Measurements from ENCODE around the gene FBRSL1. TPM values are rescaled to one million over a fixed set of nuclear protein-coding genes. Genes with fewer than 3 reads are reported as not detected.

Gene FBRSL1
- total RNA-seq, 1 experiment from 2014 or later = 3.2 TPM

GRCh38 chr12:132483612-132484011, 6.3 kb upstream of the FBRSL1 start:
- DNase-seq (ENCODE audit: low read depth) = no peak

GRCh38 chr12:132484183-132484890, 5.6 kb upstream of the FBRSL1 start:
- no peak for DNase-seq (ENCODE audit: low read depth)

- DNase-seq (ENCODE audit: low read depth) = no peak
Measured at GRCh38 chr12:132484891-132485441, 5.0 kb upstream of the FBRSL1 start.

GRCh38 chr12:132485619-132486018, 4.3 kb upstream of the FBRSL1 start:
- DNase-seq (ENCODE audit: low read depth) = no peak

DNA sequence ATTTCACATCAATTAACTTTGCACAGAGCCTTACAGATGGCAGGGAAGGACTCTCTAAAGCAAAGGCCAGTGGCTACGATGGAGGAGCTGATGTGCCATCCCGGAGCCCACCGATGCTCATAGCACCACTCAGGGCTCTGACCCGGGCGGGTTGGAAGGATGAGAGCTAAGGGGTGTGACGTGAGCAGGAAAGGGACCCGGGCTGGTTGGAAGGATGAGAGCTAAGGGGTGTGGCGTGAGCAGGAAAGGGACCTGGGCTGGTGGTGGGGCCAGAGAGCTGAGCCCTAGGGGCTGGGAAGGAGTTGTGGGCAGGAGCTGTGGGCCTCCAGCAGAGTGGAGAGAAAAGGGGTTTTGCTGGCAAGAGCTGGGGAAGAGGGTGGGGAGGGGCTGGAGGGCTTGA, 3.8 kb upstream of the FBRSL1 start:
- DNase-seq (ENCODE audit: low read depth) = no peak

- no peak for DNase-seq (ENCODE audit: low read depth)
Measured at GRCh38 chr12:132486576-132486975, 3.4 kb upstream of the FBRSL1 start.

DNA sequence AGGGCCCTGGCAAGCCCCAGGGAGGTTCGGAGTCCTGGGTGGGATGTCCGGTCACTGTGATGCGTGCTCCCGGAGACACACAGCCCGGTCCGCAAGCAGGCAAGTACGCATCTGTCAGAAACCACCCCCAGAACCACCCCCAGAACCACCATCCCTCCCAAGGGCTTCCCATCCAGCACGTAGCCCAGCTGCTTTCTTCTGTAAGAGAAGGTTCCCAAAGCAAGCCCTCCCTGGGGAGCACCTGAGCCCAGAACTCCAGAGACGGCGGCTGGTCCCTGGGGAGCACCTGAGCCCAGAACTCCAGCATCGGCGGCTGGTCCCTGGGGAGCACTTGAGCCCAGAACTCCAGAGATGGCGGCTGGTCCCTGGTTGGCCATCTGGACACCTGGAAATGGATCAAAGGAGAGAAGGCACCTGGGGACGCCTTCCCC, 2.6 kb upstream of the FBRSL1 start:
- DNase-seq (ENCODE audit: low read depth) = no peak

- DNase-seq (ENCODE audit: low read depth) = no peak
Measured at GRCh38 chr12:132488127-132489077, 1.5 kb upstream of the FBRSL1 start.

DNA sequence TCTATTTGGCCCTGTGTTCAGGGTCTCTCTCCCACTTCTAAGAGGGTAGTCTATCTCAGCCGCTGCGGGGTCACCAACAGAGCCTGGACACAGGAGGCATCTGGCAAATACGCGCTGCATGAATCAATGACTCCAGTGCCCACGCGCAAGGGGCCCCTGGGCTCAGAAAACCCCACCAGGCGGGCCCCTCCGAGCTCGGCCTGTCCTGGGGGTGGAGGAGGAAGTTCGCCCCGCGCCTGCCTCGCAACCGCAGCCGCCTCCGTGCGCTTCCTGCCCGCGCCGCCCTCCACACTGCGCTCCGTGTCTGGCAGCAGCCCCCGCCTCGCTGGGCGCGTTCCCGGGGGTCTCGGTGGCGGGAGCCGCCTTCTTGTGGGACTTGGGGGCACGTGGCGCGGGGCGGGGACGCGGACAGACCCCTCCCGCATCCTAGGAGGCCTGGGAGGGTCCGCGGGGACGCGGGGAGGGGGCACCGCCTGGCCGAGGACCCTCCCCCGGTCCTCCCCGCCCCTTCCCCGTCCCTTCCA, 811 bp upstream of the FBRSL1 start:
- no peak for DNase-seq (ENCODE audit: low read depth)

DNA sequence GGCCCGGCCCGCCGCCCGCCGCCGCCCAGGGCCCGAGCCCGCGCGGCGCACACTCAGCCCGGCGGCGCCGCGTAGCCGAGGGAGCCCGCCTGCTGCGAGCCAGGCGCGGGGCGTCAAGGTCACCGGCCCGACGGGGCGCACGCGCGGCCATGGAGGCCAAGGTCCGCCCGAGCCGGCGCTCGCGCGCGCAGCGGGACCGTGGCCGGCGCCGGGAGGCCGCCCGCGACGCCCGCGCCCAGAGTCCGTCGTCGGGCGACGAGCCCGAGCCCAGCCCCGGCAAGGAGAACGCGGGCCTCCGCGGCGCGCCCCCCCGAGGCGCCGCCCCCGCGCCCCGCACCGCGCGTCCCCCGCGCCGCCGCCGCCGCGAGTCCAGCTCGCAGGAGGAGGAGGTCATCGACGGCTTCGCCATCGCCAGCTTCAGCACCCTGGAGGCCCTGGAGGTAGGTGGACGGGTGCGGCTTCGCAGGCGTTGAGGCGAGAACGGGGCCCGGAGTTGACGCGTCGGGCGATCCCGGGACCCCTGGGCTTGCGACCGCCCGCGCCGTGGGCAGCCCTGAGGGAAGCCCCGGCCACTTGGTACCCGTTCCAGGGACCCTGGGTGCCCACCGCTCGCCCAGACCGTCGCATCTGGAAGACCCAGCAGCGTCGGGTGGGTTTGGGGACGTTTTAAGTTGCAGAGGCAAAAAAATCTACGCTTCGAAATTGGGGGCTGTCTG, 629 bp downstream of the FBRSL1 start:
- no peak for DNase-seq (ENCODE audit: low read depth)

DNA sequence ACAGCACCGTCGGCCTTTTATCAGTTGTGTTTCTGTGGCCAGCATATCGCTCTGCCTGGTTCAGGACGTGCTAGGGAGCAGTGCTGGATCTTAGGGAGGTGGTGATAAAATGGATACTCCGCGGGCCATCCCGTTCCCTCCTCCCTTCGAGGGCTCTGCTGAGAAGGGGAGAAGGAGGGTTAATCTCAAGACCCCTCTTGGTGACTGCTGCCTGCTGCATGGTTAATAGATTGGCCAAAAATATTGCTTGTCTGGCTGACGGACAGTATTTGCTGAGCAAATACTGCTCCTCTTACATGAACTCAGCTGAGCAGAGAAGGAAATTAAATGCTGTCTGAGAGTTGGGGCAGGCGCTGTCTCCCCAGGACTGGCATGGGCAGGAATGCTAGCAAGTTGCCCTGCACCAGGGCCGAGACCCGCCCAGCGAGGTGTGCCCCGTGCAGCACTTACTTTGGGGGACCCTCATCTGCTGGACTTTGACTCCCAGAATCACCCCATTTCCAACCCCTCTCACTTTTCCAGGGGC, 1.2 kb downstream of the FBRSL1 start:
- no peak for DNase-seq (ENCODE audit: low read depth)

GRCh38 chr12:132491761-132492378, 1.9 kb downstream of the FBRSL1 start:
- DNase-seq (ENCODE audit: low read depth) = no peak

GRCh38 chr12:132492522-132492921, 2.6 kb downstream of the FBRSL1 start:
- DNase-seq (ENCODE audit: low read depth) = no peak

DNA sequence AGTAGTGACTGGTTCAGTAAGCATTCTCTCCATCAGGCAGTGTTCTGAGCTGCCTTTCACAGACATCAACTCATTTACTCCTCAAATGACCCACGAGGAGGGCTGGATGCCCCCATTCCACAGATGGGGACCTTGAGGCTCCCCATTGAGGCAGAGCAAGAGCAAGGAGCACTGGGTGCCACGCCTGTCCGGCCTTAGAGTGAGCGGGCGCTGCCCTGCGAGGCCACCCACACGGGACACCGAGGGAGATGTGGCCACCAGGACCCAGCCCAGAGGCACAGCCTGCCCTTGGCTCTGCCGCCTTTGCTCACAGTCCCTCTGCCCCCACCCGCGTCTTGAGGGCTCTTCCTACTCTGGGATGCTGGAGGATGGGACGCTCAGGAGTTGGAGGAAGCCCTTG, 3.0 kb downstream of the FBRSL1 start:
- no peak for DNase-seq (ENCODE audit: low read depth)

GRCh38 chr12:132493482-132494178, 3.7 kb downstream of the FBRSL1 start:
- no peak for DNase-seq (ENCODE audit: low read depth)

- no peak for DNase-seq (ENCODE audit: low read depth)
Measured at GRCh38 chr12:132494294-132495164, 4.6 kb downstream of the FBRSL1 start.

DNA sequence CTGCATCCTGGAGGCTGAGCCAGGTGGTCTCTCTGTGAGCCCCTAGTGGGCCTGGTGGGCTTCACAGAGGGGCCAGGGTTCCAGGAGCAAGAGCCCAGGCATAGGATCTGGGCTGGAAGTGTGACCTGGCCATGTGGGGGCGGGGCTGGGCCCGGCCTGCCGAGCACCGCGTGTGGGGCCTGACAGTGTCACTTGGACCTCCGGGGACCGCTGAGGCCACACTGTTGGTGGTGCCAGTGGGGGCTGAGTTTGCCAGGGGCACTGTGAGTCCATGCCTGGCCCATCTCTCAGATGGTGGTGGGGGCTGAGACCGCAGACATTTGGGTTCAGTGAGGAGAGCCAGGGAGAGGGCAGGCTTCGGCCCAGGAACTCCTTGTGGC, 5.2 kb downstream of the FBRSL1 start:
- no peak for DNase-seq (ENCODE audit: low read depth)

DNA sequence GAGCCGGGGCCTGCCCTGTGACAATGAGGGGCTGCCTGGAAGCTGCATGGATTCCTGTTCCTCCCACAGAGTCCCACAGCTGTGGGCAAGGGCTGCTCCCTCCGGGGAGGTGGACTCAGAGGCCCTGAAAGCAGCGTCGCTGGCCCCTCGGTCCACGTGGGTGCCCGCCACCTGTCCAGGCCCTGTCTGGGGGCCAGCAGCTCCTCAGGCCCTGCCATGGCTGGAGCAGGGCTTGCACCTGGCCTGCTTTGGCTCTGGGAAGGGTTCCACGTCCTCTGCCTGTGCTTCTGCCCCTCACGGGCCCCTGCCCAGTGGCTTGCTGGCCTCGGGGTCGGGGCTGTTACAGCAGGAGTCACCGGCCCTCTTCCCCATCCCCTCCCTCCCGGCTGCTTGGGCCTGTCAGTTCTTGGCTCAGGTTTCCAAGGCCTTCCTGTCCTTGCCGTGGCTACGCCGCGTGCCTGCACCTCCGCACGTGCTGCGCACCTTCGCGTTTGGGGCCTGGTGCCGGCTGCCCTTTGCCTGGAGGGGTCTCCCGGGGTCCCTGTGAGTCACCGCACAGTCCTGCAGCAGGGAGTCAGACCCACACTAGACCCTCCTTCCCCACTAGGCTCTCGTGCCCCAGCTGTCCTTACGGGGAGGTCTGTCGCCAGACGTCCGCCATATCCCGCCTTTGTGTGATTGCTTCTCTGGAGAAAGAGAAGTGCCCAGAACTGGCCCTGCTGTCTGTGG, 5.8 kb downstream of the FBRSL1 start:
- no peak for DNase-seq (ENCODE audit: low read depth)

DNA sequence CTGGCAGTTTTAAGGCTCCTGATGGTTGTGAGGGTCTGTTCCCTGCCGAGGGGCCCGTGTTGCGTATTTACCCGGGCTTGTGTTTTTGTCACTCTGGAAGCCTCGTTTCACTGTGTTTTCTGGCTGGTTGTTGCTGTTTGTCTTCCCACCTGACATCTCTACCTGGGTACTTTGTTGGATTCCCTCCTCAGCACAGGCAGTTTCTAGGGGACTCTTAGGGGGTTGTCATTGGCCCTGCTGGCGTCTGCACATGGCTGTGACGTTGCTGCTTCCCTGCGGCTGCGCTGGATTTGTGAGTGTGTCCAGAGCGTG, 6.4 kb downstream of the FBRSL1 start:
- no peak for DNase-seq (ENCODE audit: low read depth)

Measured in M059J (cell line).